Mucosa of descending colon (tissue), 3 donors: ENCODE data around the gene GDF10. TPM values are rescaled to one million over a fixed set of nuclear protein-coding genes. Genes with fewer than 3 reads are reported as not detected.

Source experiments
- ATAC-seq: fragments of 200-7000 bp; cut with Tn5 transposase; one replicate; pipeline ENCODE4 v1.9.1; 2020; ENCODE audit warnings: mild to moderate bottlenecking, moderate library complexity
- DNase-seq, 3 donors: peaks; one replicate each; pipeline ENCODE4 v3.0.0-alpha.2; 2020
- H3K36me3 ChIP-seq: fragments of 200-600 bp; one replicate; pipeline ENCODE4 v1.8.0; 2021; ENCODE audit warnings: low read depth, mild to moderate bottlenecking
- H3K4me1 ChIP-seq: fragments of 200-600 bp; one replicate; pipeline ENCODE4 v1.8.0; 2021; ENCODE audit warnings: low read depth, mild to moderate bottlenecking
- H3K4me3 ChIP-seq: fragments of 200-600 bp; one replicate; pipeline ENCODE4 v1.8.0; 2021; ENCODE audit warnings: mild to moderate bottlenecking
- H3K9me3 ChIP-seq: fragments of 200-600 bp; one replicate; pipeline ENCODE4 v1.8.0; 2021; ENCODE audit warnings: mild to moderate bottlenecking
- intact Hi-C, 2 donors: fragments of 100-400 bp; cut with DNase I in 1 of 2; cut with micrococcal nuclease in 1 of 2; formaldehyde crosslinking; loops; one replicate each; pipeline versions ENCODE4 v1.11.0 to v1.11.1; 2022; cut with DNase I, micrococcal nuclease
- total RNA-seq, 3 donors: library from RNA; stranded (reverse); fragmentation: NEBNext Ultra II Directional in 2 of 3; extraction: Animal tissue kit (Norgen Biotek cat#: 25700) in 2 of 3; gene quantifications; one replicate each; pipeline versions ENCODE4 v1.2.1 to v1.2.4, GENCODE V29; 2021 to 2023
- TF ChIP-seq, protein P1 (sequence below): fragments of 200-600 bp; IDR thresholded peaks from one replicate; pipeline ENCODE4 v1.8.0; 2022; ENCODE audit warnings: antibody characterized with exemption, mild to moderate bottlenecking
- donor health status: DM: no; HTN: no; CAD: no; lungs with moderate emphysema.
- donor health status: DM: no; HTN: no; CAD: no.
- donor health status: DM: no; HTN: yes; CAD: no.

GDF10 gene
- total RNA-seq, 3 donors from 2014 or later = 0.14 to 3.2 (median 0.41) TPM

DNA sequence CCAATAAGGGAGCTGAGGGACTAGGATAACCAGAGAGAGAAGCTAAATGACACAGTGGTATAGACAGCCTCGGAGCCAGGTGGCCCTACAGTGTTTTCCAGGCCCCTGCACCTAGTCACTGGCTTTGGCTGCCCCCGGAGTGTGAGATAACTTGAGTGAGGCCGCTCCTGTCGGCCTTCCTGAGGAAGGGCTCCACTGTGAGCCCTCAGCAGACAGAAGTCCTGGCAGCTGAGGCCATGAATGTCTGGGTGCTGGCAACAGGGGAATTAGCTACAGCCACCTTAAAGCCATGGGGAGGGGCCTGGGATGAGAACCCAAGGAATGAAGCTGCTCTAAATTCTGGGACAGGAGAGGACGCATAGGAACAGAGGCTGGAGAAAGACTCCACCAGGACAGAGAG, 4.6 kb upstream of the GDF10 start:
- Histone ChIP-seq H3K9me3 (no peaks in the 10 kb centered on the region), H3K4me3 (no peak overlapping the region), H3K36me3 (no peaks in the 10 kb centered on the region), H3K4me1 (no peaks in the 10 kb centered on the region)
- no peak for DNase-seq
- TF ChIP-seq, protein P1, sequence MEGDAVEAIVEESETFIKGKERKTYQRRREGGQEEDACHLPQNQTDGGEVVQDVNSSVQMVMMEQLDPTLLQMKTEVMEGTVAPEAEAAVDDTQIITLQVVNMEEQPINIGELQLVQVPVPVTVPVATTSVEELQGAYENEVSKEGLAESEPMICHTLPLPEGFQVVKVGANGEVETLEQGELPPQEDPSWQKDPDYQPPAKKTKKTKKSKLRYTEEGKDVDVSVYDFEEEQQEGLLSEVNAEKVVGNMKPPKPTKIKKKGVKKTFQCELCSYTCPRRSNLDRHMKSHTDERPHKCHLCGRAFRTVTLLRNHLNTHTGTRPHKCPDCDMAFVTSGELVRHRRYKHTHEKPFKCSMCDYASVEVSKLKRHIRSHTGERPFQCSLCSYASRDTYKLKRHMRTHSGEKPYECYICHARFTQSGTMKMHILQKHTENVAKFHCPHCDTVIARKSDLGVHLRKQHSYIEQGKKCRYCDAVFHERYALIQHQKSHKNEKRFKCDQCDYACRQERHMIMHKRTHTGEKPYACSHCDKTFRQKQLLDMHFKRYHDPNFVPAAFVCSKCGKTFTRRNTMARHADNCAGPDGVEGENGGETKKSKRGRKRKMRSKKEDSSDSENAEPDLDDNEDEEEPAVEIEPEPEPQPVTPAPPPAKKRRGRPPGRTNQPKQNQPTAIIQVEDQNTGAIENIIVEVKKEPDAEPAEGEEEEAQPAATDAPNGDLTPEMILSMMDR = no peak
- intact Hi-C loops = no loop called here
- ATAC-seq = no peak

DNA sequence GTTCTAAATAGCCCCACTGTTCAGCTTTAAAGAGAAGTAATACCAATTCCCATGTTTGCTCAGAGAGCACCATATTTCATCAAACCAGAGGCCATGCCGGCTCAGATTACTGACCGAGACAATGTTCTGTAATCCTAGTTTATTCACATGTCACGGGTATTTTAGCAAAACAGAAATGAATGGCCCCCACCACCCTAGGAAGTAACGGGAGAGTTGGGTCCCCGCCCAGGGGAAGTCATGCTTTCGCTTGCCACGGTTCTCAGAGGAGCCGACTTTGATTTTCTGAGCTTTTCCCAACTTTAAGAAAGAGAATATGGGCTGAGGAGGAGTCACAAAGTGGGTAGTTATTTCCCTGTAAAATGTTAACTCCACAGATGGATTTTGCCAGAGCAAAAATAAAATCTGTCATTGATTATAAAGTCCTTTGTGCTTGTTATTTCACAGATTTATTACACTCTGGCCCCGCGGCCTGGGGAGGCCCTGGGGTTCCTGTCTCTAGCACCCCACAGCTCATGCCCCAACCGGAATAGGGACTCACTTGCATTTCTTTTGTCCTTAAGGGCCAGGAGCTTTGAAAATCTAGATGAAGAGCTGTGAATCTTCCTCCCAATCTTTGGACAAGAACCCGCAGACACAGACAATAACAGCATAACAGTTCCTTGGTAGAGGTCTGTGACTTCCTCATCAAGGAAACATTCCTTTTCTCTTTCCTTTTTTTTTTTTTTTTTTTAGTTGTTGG, 3.7 kb upstream of the GDF10 start:
- intact Hi-C loops = no loop called here
- Histone ChIP-seq H3K4me3 (no peak overlapping the region), H3K36me3 (no peaks in the 10 kb centered on the region), H3K4me1 (peaks cover 3% of the 10 kb centered on the region), H3K9me3 (no peaks in the 10 kb centered on the region)
- TF ChIP-seq, protein P1 = no peak
- ATAC-seq (no peak), DNase-seq (no peak)

DNA sequence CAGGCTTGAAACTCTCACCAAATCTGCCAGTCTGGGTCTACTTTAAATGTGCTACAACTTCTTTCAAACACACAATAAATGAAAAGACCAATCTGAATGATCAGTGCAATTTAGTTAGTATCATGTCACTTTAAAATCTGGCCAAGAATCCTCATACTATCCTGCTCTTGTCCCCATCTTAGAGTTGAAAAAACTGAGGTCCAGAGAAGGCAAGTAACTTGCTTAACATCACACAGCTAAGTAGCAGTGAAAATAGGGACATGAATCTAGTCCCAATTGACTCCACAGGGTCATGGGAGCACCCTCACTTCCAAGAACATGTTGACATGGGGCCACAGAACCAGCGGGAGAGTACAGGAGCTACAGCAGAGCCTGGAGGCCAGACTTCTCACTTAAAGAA, 3.1 kb upstream of the GDF10 start:
- no peak for DNase-seq
- TF ChIP-seq, protein P1 = no peak
- no peaks in the 10 kb centered on the region for H3K9me3 ChIP-seq
- peaks cover 3% of the 10 kb centered on the region for H3K4me1 ChIP-seq
- intact Hi-C loops = no loop called here
- H3K4me3 ChIP-seq = no peak overlapping the region
- no peaks in the 10 kb centered on the region for H3K36me3 ChIP-seq
- no peak for ATAC-seq

DNA sequence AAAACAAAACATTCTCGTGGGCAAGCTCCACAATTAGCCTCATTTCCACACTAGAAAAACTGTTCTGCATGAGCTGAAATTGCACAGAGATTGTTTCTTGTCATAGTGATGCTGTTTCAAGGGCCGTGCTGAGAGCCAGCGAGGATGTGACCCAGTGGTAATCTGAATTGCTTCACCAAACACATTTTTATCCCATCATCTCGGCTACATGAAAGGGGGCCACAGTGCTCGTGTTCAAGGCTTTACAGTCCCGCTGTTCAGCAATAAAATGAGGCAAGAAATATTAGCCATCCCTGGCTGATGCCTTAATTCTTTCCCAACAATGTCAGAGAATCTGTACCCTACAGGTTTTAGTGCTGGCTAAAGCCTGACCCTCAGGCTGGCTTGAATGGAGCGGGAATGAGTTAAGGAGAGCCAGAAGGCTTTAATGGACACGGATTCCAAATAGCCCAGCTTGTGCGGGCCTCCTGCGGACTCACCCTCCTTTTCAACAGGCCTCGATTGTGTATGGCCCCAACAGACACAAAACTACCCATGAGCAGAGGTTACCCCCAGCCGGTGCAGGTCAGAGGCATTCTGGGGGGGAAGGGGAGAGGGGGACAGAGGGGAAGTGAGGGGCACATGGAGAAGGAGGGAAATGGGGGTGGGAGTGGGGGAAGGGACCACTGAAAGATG, 2.0 kb upstream of the GDF10 start:
- intact Hi-C loops = no loop called here
- TF ChIP-seq, protein P1 = no peak
- no peak for ATAC-seq
- Histone ChIP-seq H3K36me3 (no peaks in the 10 kb centered on the region), H3K4me3 (no peak overlapping the region), H3K4me1 (peaks cover 3% of the 10 kb centered on the region), H3K9me3 (no peaks in the 10 kb centered on the region)
- DNase-seq = no peak

DNA sequence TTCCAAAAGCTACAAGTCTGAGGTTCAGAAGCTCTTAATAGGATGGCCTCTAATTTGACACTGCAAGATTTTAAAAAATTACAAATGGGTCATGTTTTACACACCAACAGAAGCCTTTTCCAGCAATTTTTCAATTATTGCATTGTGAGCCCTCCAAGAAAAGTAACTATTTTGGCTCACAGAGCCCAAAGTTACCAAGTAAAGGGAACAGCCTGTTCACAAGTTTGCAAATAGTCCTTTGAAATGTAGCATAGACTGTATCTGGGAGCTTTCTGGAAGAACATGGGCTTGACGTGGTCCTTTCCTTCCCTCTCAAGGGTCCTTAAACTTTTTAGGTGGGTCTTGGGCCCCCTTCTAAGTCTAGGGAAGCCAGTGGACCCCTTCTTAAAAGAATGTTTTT, 1.3 kb upstream of the GDF10 start:
- TF ChIP-seq, protein P1 = no peak
- H3K9me3 ChIP-seq = no peaks in the 10 kb centered on the region
- intact Hi-C loops = no loop called here
- H3K4me1 ChIP-seq = peaks cover 3% of the 10 kb centered on the region
- DNase-seq (no peak), ATAC-seq (no peak)
- H3K36me3 ChIP-seq = no peaks in the 10 kb centered on the region
- no peak overlapping the region for H3K4me3 ChIP-seq
